Measurements from ENCODE around the gene MXRA7.
A peak's percentile ranks its signal among the peaks of the same experiment; 100 is the strongest.
"Not testable (repeated sequence)": the region's sequence is repeated elsewhere in the genome, so short reads cannot be mapped to it uniquely, and the experiment has no call there.

MXRA7 gene

GRCh38 chr17:76734080-76734840, 23.5 kb upstream of the MXRA7 start:
- peak overlapping the region; percentile 95 for H3K4me3 ChIP-seq (ENCODE audit: low read depth, low read length)
- no peak for TF ChIP-seq CTCF (IDR thresholded peaks at IDR 0.05; ENCODE audit: low read depth, low read length)

- no peak overlapping the region; the same call in 1 of the 2 replicates for H3K4me3 ChIP-seq (ENCODE audit: low read depth, low read length)
Measured at GRCh38 chr17:76733618-76733957, 22.8 kb upstream of the MXRA7 start.

GRCh38 chr17:76732734-76733617, 22.2 kb upstream of the MXRA7 start:
- no peak for TF ChIP-seq CTCF (IDR thresholded peaks at IDR 0.05; ENCODE audit: low read depth, low read length)
- no peak overlapping the region for H3K4me3 ChIP-seq (ENCODE audit: low read depth, low read length)

More at GRCh38 chr17:76733618-76733957, 22.8 kb upstream of the MXRA7 start:
- no peak for TF ChIP-seq CTCF (IDR thresholded peaks at IDR 0.05; ENCODE audit: low read depth, low read length)

GRCh38 chr17:76731800-76732733, 21.3 kb upstream of the MXRA7 start:
- not testable (repeated sequence) for H3K4me3 ChIP-seq (ENCODE audit: low read depth, low read length)

GRCh38 chr17:76727745-76728456, 17.1 kb upstream of the MXRA7 start:
- TF ChIP-seq CTCF (IDR thresholded peaks at IDR 0.05; ENCODE audit: low read depth, low read length), result no peak

GRCh38 chr17:76726776-76727718, 16.3 kb upstream of the MXRA7 start, which contains the start of gene METTL23:
METTL23 (plus strand) TSS chr17:76726839; CDS start chr17:76729711, 2,872 bp downstream.
- TF ChIP-seq CTCF (IDR thresholded peaks at IDR 0.05; ENCODE audit: low read depth, low read length), result peak; percentile 71
- H3K4me3 ChIP-seq (ENCODE audit: low read depth, low read length), result peak within 1 kb of the TSS; percentile 61

More at GRCh38 chr17:76727745-76728456, 17.1 kb upstream of the MXRA7 start:
- peak overlapping the region; percentile 61 for H3K4me3 ChIP-seq (ENCODE audit: low read depth, low read length)
